GM18507 (cell line): ENCODE results near the gene KIF26B.
"Not testable (repeated sequence)": the region's sequence is repeated elsewhere in the genome, so short reads cannot be mapped to it uniquely, and the experiment has no call there.

Experiments used
- DNase-seq: peaks from one replicate; pipeline ENCODE4 v3.0.0; 2011; ENCODE audit warnings: low read depth; ENCODE audit not compliant: insufficient read length; ENCODE audit errors: extremely low spot score
- FAIRE-seq: peaks from 2 replicates; lab custom pipeline; 2011; peaks lifted over from hg19 to GRCh38; lab: Jason Lieb, UNC

The KIF26B gene

GRCh38 chr1:245130281-245131025 lies 24.3 kb upstream of the KIF26B start:
- DNase-seq, FAIRE-seq: not testable (repeated sequence)

DNA sequence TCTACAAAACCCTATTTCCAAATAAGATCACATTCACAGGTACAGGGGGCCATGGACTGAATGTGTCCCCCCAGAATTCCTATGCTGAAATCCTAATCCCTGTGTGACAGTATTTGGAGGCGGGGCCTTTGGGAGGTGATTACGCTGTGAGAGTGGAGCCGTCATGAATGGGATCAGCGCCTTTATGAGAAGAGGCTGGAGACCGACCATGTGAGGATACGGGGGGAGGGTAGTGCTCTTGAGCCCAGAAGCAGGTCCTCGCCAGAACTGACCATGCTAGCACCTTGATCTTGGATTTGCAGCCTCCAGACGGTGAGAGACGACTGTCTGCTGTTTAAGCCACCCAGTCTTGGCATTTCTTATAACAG lies 23.8 kb upstream of the KIF26B start:
- no peak for FAIRE-seq
- DNase-seq = no peak

GRCh38 chr1:245132771-245133170 lies 22.0 kb upstream of the KIF26B start:
- FAIRE-seq = no peak

DNA sequence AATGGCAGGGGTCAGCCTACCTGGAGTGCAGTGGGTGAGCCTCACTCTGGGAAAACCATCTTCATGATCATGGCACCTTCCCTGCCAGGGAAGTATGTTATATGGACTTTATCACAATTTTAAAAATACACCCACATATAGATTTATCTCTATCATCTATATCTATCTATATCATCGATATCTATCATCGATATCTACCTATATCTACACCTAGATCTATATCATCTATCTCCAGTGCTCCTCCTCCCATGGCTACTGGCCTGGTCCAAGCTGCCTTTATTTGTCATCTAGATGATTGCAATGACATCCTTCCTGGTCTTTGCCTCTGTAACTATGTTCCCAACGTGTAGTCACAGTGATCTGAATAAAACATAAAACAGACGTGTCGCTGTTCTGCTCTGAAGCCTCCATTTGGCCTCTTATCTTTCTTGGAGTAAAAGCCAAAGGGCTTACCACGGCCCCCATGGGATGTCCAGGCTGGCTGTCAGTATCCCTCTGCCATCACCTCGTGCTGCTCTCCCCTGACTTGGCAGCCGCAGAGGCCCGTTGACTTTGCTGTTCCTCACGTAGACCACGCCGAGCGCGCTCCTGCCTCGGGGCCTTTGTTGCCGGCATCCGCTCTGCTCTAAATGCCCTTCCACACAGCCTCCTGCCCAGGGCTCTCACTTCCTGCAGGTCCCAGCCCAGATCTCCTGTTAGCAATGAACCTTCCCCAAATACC lies 20.6 kb upstream of the KIF26B start:
- FAIRE-seq = no peak
- DNase-seq = no peak

More at GRCh38 chr1:245132771-245133170, 22.0 kb upstream of the KIF26B start:
- no peak for DNase-seq

GRCh38 chr1:245142171-245142798 lies 12.5 kb upstream of the KIF26B start:
- FAIRE-seq = no peak
- no peak for DNase-seq

- no peak for FAIRE-seq
- no peak for DNase-seq
Observed at GRCh38 chr1:245142976-245143375, 11.8 kb upstream of the KIF26B start.

DNA sequence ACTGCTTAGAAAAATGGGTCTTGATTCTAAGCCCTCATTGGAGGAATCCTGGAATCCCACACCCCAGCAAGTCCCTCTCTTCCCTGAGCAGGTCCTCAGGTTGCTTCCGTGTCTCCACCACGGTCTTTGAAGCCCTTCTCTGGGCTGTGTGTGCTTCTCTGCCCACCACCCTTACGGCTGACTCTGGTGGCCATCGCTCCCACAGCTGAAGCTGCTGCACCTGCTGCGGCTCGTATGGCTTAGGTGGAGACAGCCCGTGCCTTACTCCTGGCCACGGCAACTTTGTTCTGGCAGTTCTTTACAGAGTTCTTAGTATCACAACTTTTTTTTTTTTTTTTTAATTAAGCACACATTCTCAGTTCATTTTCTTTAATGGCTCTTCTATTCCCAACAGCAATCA lies 10.9 kb upstream of the KIF26B start:
- no peak for FAIRE-seq
- DNase-seq = no peak

GRCh38 chr1:245148069-245148468 lies 6.7 kb upstream of the KIF26B start:
- DNase-seq (no peak), FAIRE-seq (no peak)

- no peak for FAIRE-seq
Observed at GRCh38 chr1:245148861-245149260, 5.9 kb upstream of the KIF26B start.

DNA sequence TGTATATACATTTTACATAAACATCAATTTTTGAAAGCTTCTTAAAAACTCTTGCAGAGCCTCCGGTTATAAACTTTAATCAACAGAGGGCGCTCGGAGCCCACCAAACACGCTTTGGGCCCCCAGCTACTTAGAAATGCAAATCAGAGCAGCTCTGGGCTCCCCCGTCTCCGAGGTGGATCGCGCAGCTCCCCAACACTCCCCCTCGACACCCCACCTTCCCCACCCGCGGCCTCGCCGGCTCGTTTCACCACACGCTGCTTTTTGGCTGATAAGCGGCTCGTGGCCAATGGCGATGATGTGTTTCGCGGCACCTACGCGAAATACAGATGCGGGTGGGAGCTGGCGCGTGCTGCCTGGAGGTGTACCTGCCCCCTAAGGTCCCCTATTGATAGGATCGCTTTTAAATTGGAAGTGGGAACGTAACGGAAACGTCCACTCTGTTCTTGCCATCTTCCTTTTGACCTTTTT lies 1.7 kb upstream of the KIF26B start:
- DNase-seq (peak; percentile 45), FAIRE-seq (peak; percentile 77)

More at GRCh38 chr1:245148861-245149260, 5.9 kb upstream of the KIF26B start:
- DNase-seq = no peak

DNA sequence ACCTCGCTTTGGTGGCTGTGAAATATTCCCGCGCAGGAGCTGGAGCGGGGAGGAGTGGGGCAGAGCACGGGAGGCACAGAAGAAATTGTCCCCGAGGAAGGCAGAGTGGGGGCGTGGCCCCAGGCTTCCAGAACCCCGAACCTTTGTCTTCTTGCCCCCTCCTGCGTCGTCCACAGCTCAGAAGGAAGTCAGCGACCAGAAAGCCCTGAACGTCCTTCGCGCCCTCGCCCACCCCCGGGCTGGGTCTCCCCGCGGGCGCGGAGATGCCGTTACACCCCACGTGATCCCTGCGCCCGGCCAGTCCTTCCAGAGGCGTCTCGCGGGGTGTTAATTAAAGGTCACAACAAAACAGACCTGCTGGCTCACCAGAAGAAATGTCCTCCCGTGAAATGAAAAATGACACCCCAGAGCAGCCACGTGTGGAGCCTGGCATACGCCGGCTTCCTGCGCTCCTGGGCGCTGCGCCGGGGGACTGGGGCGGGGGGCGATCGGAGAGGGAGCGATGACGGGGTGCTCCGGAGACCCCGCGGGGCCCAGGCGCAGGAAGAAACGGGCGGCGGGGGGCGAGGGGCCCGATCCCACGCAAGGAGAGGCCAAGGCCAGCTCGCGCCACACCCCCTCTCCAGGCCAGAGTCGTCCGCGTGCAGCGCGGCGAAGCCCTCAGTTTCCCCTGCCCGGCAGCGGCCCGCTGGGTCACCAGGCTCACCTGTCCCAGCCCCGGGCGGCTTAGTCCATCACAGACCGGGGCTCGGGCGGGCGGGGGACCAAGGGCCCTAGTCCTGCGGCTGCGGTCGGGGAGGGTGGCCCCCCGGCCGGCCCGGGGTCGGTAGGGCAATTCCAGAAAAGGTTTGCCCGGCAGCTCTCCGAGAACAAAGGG lies 995 bp upstream of the KIF26B start:
- no peak for FAIRE-seq

GRCh38 chr1:245155272-245156040 lies 671 bp downstream of the KIF26B start:
- DNase-seq (no peak), FAIRE-seq (no peak)

More for the DNA sequence above, 995 bp upstream of the KIF26B start:
- no peak for DNase-seq

GRCh38 chr1:245156041-245156735 lies 1.4 kb downstream of the KIF26B start:
- FAIRE-seq (peak; percentile 75), DNase-seq (peak; percentile 83)

DNA sequence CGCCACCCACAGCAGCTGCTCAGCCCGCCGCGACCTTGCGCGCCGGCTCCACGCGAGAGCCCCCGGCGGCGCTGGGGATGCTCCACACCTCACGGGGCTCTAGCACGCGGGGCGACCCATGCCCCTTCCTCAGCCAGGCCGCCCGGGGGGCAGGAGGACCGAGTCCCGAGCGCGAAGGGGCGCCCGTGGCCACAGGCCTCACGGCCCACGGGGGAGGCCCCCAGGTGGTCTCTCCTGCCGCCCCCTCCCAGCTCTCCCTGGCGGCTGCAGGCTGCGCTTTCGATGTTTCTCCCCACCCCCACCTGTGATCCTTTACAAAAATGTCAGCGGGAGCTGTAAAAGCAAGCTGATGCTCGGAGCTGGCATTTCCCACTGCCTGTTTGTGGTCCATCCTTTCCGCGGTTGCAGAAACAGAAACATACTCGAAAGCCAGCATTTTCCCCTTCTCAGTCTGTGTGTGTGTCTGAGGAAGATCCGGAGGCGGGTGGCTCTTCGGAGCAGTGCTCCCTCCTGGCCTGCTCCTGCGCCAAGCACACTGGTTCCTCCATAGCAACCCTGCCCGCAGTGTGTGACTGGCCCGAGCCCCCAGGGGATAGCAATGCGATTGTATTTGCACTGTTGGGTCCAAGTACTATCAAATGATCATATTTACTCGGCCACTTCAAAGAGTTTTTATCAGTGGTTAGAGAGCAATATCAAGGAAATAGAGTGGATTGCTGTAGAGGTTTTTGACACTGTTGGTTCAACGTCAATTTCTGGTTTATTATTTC lies 2.1 kb downstream of the KIF26B start:
- FAIRE-seq (no peak), DNase-seq (no peak)

DNA sequence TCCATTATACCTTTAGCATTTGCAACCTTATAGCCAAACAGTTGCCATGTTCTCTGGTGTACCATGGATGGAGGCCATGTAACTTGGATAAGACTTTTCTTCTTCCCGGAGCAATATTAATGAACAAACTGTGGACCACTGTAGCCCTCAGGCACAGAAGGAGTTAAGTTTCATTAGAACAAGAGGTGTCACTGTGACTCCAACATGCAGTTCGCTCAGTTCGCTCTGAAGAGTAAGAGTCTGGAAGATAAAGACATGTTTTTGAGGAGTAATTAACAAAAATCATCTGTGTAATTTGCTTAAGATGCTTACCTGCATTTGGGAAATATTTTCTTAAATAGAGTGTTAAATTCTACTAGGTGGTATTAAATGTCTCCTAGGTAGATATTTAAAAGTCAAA lies 4.1 kb downstream of the KIF26B start:
- no peak for FAIRE-seq
- DNase-seq = no peak

GRCh38 chr1:245160288-245160687 lies 5.5 kb downstream of the KIF26B start:
- no peak for FAIRE-seq

DNA sequence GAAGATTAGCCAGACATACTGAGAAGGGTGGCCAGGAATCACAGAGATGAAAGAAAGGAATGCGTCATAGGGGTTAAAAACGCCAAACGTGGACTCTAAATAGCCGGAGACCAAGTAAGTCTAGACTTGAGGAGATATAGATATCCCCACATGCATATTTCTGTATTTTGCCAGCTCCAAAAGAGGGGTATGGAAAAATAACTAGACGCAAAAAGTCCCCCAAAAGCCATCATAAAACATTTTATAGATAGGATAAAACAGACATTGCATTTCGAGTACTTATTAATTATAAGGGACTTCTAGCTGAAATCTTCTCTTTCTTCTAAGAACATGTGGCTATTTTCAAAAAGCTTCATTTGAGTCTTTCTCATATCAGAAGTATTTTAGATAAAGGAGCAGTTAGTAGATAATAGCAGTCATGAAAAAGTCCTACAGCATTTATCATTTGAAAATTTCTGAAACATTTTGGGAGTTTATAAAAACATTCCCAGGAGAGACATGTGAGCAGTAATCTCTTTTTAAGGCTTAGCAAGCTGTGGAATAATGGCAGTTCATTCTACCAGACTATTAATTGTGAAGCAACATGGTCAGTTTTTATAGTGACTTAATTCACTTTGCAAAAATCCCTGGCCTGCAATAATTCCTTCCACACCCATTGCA lies 6.1 kb downstream of the KIF26B start:
- DNase-seq (no peak), FAIRE-seq (no peak)

More at GRCh38 chr1:245160288-245160687, 5.5 kb downstream of the KIF26B start:
- DNase-seq = no peak
